ENCODE results near the gene CACNB4.
"Not testable (repeated sequence)": the region's sequence is repeated elsewhere in the genome, so short reads cannot be mapped to it uniquely, and the experiment has no call there.

CACNB4 gene

DNA sequence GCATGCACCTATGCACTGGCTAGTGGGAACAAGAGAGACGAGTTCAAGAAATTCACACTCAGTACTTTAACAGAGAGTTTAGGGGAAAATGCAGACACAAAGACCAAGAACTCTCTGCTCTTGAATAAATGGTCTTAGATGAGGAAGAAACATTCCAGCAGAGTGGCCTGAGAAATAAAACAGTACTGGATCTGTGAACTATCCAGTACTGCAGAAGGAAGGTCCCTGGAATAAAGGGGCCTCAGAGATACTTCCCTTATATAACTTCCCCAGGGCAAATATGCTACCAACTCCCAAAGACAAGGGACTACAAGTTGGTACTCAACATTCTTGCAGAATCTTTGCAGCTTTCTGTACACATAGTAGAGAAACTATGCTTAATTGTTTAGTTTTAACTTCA lies 199.7 kb downstream of the CACNB4 start:
- DNase-seq = no peak

DNA sequence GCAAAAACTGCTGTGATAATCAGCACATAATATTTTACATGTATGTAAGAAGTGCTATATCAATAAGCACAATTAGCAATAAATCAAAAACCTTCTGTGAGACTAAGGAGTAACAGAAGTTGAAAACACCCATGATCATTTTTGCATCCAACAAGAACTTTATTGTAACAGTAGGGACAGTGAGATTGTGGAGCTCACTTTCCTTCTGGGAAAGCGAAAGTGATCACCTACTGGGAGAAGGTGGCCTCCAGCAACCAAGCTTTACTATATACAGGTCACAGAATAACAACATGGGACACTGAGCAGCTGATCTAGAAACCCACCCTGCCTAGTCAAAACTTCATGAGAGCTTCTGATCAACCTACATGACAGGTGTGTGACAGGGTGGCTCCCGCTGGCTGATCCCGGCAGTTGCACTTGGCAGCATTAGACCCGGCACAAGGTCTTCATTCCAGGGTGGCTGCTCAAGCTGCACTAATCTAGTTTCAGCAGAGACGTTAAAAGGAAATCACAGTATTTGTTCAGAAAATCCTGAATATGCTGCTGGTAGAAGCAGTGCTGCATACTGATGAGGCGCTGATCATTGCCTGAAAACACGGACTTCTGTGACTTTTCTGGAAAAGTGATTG lies 207.2 kb downstream of the CACNB4 start:
- no peak for DNase-seq

DNA sequence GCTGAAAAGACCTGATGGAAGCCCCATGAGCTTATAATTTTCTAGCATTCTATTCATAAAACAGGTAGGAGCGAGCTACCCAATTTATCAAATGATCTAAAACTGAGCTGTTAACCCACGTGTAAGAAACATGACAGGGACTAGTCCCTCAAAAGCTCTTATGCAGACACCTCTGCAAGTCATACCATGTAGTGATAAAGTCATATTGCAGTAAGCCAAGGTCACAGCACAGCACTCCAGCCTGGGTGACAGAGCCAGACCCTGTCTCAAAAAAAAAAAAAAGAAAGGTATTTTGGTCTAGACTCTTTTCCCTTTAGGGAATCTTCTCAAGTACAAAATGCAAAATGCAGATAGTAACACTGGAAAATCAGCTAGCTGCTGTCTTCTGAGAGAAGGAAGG lies 211.7 kb downstream of the CACNB4 start:
- no peak for DNase-seq

DNA sequence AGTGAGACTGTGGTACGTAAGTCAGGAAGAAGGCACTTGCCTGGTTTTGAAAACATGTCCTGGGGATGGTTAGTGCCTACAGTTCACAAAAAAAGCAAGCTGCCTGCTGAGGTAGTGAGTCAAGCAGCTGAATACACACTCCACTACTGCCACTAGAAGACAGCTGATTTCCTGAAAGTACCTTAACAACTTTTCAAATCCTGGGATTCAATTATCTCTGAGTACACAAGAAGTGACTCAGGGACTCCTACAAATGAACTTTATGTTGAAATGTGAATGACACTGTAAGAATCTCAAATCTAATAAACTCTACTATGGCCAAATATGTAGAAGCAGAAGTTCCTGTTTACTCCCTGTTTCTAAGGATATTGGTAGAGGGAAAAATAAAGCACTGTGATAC lies 212.6 kb downstream of the CACNB4 start:
- DNase-seq = peak in 1 of 2 donors; percentile 14

DNA sequence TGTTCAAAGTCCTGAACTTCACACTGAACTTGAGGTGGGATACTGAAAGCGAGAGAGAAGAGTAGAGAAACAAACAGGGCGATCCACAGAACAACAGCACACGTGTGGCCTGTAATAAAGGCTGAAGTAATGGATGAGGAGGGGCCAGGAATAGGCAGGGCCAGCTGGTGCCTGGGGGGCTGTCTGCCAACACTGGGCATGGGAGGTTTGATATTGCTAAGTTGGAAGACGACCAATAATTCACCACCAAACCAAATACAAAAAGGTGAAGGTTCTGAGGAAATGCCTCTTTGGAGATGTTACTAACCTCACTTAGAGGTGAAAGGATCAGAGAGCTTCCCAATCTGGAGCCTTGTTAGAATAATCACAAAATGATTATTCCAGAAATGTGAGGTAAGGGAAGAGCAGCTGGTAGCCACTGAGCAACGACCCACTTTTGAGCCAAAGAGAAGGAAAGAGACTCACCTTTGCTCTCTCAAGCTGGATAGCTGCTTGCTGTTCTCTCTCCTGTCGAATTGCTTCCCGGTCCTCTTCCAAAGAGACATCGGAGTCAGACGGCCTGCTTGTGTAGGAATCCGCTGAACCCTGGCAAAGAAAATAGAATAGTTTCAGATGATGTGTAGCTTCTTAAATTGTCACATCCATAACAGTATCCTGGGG lies 215.9 kb downstream of the CACNB4 start:
- DNase-seq = no peak

DNA sequence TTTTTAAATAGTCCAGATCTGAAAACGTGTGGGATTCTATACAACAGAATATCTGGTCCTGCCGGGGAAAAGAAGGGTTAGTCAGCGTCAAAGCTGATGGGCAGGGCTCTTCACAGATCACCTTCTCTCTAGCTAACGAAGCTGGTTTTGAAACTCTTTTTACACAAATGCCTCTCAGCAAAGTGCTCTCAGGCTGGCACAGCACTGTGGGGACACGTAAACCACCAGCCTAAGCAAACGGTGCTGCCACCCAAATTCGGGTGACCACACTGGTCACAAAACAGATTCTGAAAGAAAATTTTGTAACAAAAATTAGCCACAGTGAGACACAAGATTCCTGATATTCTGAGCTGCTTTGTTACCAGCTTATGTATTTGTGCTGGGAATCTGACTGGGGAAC lies 217.5 kb downstream of the CACNB4 start:
- DNase-seq = no peak

DNA sequence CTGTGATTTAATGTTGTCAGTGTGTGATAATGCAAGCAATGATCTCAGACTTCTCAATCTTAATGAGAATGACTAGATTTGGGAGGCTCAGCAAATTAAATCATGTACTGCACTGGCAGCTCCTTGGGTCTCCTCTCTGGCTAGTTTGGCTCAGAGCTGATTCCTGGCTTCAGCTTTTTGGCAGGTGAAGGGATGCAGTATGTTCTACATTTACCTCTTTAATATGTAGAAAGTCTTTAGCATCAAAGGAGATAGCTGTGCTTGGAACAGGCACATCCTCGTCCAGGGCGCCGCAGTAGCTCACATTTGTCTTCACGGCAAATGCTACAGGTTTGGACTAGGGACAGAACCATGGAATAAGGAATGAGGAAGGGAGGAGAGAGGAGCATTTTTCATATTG lies 218.3 kb downstream of the CACNB4 start:
- no peak for DNase-seq

DNA sequence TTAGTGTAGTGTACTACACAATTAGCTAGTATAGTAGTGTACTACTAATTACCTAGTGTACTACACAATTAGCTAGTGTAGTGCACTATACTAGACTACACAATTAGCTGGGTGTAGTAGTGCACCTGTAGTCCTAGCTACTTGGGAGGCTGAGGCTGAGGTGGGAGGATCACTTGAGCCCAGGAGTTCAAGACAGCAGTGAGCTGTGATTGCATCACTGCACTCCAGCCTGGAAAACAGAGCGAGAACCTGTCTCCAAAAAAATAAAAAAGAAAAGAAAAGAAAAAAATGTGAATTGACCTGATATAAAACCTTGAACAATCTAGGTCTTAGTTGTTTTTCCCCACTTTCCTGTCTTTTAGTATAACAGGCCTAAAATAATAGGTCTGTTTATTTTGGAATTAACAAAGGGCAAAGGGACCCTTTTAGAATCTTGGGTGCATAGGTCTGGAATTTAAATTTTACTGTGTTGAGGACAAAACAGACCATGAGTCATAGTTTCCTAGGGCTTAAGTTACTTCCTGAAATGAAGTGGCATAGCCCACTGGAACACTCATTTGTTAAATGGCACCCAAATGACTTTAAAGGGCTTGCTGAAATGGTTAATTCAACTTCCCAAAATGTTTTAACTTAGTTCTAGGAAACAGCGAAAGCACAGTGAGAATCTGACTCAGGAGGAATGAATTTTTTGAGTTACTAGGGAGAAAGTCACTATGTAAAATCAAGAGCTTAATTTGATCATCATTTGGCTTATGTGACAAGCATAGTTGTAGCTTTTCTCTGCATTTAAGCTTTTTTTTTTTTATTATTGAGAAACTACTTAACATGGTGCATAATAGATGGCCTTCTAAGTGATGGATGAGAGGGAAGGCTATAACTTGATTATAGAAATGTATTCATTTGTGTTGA lies 219.9 kb downstream of the CACNB4 start:
- DNase-seq = peak in 1 of 2 donors; percentile 2

DNA sequence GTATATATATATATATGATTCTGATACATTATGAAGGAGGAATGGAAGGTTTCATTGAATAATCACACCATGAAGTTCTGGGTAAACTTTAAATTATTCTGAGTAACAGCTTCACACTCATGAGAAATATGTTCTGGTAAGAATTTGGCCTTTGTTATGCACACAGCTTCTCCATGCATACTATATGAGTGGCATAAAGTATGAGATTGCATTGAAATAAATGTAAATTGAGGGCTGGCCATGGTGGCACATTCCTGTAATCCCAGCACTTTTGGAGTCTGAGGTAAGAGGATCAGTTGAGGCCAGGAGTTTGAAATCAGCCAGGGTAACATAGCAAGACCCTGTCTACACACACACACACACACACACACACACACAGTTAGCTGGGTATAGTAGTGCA lies 220.6 kb downstream of the CACNB4 start:
- no peak for DNase-seq

DNA sequence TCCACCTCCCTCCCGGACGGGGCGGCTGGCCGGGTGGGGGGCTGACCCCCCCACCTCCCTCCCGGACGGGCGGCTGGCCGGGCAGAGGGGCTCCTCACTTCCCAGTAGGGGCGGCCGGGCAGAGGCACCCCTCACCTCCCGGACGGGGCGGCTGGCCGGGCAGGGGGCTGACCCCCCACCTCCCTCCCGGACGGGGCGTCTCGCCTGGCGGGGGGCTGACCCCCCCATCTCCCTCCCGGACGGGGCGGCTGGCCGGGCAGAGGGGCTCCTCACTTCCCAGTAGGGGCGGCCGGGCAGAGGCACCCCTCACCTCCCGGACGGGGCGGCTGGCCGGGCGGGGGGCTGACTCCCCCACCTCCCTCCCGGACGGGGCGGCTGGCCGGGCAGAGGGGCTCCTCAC lies 223.2 kb downstream of the CACNB4 start:
- not testable (repeated sequence) for DNase-seq

DNA sequence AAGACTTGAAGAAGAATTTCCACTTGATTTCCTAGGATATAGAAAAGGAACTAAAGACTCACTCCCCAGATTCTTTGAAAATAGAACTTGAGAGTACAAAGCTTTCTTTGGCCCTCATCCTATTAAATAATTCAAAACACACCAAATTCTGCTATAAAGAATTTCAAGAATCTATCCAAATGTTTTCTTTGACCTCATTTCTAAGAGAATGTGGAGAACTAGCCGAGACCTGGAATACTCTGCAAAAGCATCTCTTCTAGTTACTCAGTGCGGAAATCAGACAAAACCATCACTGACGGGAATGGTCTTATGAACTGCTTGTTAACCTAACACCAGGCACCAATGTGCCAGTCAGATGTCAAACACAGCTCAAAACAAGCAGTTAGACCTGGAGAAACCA lies 226.4 kb downstream of the CACNB4 start:
- DNase-seq = no peak

DNA sequence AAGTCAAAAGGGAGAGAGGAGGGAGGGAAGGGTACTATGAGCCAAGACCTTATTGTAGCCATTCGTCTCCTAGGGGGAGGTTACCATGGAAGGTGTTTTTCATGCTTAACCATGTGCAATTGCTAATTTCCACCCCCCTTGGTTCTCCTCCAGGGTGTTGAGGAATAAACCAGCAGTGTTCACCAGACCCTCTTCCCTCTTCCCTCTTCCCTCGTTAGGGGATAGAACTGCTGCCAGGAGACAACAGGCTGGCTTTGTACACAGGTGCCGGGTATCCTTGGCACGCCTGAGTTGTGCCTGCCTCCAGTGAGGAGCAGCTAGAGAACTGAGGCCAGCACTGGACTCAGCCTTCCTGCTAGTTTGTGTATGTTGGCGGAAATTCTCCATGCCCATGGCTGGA lies 229.6 kb downstream of the CACNB4 start:
- DNase-seq = no peak

DNA sequence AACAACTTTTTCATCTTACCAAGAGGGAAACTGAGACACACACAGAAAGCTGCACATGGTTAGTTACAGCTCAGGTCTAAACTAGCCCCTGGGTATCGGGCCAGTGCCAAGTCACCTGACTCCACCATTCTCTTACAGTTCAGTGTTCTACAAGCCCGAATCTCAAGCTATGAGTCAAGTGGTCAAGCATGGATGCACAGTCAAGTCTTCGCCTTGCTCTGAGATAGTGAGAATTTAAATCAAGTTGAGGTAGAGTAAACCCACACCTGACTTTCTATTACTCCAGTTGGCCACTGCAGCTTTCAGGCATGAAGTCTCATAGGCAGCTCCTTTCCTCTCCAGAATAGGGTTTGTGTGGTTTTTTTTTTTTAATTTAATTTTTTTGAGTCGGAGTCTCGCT lies 236.1 kb downstream of the CACNB4 start:
- DNase-seq = no peak

DNA sequence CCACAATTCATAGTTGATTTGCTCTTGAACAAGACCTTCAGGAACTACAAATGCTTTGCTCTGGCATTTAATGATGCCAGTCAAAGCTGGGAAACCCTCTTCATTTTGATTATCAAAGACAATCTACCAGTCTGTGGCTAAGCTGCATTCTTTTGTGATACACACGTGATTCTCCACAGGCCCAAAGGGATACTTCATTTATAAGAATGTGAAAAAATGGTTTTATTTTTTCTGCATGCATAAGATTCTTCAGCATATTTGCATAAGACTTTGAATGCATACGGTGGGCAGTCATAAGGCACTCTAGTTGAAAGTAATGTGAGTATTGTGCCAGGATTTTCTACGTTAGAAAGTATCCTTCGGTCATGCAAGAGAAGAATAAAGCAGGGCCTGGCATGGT lies 237.7 kb downstream of the CACNB4 start:
- no peak for DNase-seq

DNA sequence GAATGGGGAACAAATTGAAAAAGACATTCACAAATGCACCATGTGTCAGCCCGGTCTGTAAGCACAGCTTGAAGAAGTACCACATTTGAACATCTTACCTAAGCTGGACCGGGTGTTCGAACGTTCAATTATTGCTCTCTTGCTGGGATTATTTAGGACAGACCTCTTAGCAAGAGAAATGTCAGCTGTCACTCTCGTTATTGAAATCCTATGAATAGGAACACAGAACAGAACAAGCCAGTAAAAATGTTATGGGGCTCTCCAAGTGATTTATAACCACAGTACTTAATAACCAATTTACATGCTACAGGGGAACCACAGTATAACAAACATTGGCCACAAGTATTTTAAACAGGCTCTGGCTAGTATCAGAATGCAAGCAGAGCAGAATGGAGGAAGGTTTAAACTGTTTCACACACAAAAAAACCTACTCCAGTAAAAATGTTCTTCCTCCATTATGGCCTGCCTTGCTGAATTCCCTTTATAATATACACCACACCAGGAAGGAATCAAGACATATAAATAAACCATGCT lies 238.2 kb downstream of the CACNB4 start:
- DNase-seq = no peak

DNA sequence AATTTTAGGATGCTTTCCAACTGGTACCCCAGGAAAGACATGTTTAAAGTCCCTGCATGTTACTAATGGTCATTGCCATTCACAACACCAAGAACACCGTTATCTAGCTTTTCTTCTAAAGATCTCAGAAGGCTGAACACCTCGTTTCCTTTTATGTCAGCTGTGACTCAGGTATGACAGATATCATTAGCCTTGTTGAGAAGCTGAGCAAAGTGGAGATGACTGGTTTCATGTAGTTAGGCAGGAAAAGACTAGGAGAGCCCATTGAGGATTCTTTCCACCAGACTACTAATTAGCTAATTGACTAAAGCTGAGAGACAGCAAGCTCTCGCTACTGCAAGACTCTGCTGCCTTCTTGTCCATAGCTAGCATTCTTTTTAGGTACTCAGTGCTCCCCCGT lies 238.6 kb downstream of the CACNB4 start:
- no peak for DNase-seq

DNA sequence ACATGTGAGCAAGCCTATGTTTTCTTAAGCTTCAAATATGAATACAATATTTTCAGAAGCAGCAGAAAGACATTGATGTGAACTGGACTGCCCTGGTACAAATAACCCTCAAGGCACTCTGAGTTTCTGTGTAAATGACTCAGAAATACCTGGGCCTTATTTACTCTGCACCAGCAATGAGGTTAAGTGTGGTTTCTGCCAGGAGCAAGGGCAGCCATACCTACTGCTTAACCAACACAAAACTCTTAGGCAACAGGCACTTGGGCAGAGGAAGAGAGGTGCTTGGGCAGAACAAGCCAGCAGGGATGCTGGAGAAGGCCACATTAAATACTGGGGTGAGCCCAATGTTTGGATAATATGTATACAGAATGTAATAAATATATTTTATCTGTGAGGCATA lies 241.2 kb downstream of the CACNB4 start:
- no peak for DNase-seq

DNA sequence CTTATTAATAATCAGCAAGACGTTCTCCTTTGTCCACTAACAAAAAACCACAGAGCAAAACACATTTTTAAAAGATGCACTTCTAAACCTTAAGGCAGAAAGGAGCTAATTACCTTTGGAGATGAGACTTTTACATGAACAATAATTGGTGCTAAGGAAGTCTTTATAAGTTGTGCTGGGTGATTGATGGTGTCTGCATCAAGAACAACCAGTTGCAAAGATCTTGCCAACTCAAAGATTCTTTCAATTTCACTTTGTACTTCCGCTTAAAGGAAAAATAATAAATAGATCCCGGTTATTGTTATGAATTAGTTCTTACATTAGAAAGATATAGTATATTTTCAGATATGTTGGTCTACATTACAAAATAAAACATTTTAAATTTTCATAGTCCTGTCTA lies 243.7 kb downstream of the CACNB4 start:
- DNase-seq = no peak

DNA sequence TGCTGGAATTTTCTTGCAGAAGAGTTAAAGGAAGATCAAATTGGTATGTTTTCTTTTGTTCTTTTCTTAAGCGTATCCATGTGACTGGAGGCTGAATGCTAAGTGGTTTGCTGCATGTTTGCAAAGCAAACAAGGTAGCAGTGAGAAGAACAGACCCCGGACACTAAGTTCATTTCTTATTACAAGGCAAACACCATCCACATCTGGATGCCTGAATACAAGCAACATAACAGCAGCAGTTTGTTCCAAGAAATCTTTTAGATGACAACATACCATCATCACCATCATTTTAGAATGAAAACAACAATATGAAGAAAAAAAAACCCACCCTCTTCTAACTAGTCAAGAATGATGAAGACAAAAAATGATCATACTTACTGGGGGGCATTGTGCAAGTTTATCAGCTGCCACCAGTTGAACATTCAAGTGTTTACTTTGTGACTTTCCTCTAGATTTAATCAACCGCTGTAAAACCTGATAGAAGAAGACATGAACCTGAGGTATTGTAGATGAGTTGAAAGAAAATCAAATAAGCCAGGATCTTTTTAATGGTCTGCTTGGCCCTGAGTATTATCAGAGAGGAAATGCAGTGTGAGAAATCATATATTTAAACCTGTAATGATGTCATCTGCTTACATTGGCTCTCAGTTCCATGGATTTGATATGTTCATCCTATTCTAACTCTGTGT lies 245.6 kb downstream of the CACNB4 start:
- no peak for DNase-seq

DNA sequence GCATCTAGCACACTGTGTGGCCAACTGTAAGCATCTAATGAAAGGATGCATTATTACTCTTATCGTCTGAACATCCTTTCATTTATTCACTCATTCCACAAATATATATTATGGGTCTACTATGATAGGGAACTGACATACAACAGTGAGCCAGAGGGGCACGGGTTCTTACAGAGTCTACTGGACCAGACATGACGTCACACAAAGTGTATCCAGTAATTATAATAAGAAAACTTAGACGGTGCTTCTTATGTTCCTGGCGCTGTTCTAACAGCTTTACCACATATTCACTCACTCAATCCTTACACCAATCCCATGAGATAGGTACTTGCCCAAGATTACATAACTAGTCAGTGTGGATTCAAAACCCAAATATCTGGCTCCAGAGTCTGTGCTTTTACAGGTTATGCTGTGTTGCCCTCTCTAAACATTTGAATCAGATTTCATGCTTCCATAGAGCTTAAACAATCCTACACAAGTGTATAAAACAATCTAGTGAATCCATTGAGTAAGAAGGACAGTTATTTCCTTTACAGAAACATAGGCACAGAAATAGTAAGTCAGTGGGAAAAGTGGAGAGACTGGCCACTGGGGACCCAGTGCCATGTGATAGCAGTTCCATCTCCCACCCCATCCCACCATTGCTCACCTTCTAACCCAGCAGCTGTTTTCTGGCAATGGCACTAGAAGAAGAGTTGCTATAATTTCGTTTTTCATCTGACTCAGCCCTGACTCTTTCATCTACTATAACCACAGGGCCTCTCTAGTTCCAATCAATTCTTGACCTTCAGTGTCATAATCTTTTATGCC lies 246.4 kb downstream of the CACNB4 start:
- no peak for DNase-seq

DNA sequence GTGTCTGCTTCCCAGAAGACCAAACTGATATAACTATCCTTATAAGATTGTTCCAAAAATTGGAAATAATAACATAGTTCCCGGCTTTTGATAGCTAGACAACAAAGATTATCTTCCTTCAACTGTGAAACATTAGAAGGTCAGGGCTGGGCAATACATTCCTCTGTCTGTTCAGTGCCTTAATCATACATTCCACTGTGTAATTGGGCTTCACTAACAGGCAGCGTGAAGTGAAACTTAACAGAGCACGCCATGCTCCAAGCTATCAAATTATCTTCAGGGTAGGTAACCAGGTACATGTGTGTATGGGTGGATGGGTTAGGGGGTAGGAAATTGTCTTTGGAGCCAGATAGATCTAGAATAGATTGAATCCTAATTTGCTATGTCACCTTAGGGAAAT lies 247.1 kb downstream of the CACNB4 start:
- DNase-seq = no peak

DNA sequence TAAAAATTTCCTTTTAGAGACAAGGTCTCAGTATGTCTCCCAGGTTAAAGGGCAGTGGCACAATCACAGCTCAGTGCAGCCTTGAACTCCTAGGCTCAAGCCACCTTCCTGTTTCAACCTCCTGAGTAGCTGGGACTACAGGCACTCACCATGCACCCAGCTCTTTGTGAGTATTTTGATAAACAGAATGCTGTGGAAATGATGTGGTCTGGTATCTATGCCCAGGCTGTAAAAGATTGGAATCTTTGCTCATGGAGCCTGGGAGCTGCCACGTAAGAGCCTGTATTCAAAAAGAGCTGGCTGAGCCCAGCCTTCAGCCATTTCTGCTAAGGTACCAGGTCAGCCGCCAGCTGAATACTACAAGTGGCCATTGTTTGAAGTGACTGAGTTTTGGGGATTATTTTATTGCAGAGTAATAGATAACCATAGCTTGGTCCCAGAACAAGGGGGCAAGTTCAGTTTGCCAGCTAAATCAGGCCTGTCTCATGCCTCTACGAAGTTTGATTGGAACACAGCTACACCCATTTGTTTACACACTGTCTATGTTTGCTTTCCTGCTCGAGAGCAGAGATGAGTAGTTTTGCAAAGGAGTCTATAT lies 249.3 kb downstream of the CACNB4 start:
- DNase-seq = no peak

Data from CD4-positive, alpha-beta T cell treated with Interleukin-4 for 1 hour (primary cell).